GM10266 (cell line): Measurements from ENCODE around the gene PDZD4.
A peak's percentile ranks its signal among the peaks of the same experiment; 100 is the strongest.
"Not testable (repeated sequence)": the region's sequence is repeated elsewhere in the genome, so short reads cannot be mapped to it uniquely, and the experiment has no call there.

ENCODE experiments used
- DNase-seq: peaks from one replicate; pipeline ENCODE4 v3.0.0; 2012; ENCODE audit errors: extremely low spot score
- TF ChIP-seq, protein P1 (sequence below): IDR thresholded peaks from 2 replicates; pipeline ENCODE4 v1.5.1; 2012; ENCODE audit warnings: mild to moderate bottlenecking, low read depth; ENCODE audit not compliant: control insufficient read depth, insufficient read depth; ENCODE audit errors: missing control alignments

Gene PDZD4

GRCh38 chrX:153827016-153827415 is 3.3 kb downstream of the PDZD4 start:
- TF ChIP-seq, protein P1, sequence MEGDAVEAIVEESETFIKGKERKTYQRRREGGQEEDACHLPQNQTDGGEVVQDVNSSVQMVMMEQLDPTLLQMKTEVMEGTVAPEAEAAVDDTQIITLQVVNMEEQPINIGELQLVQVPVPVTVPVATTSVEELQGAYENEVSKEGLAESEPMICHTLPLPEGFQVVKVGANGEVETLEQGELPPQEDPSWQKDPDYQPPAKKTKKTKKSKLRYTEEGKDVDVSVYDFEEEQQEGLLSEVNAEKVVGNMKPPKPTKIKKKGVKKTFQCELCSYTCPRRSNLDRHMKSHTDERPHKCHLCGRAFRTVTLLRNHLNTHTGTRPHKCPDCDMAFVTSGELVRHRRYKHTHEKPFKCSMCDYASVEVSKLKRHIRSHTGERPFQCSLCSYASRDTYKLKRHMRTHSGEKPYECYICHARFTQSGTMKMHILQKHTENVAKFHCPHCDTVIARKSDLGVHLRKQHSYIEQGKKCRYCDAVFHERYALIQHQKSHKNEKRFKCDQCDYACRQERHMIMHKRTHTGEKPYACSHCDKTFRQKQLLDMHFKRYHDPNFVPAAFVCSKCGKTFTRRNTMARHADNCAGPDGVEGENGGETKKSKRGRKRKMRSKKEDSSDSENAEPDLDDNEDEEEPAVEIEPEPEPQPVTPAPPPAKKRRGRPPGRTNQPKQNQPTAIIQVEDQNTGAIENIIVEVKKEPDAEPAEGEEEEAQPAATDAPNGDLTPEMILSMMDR = no peak
- DNase-seq = no peak

DNA sequence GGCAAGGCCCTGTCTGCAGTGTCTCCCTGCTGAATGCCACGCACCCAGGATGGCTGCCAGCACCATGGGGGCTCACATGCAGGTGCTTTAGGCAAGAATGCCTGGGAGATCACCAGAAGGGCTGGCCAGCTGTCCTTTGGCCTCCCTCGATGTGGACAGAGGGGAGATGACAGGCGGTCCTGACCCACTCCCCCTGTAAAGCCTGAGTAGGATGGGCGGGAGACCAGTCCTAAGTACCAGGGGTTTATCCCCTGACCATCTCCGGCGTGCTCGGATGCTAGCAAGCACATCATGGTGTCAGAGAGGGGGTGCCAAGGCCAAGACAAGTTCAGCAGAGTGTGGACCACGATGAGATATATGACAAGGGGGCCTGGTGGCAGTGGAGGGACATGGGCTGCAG is 5.3 kb downstream of the PDZD4 start:
- peak; percentile 2 for DNase-seq
- TF ChIP-seq, protein P1 = no peak

DNA sequence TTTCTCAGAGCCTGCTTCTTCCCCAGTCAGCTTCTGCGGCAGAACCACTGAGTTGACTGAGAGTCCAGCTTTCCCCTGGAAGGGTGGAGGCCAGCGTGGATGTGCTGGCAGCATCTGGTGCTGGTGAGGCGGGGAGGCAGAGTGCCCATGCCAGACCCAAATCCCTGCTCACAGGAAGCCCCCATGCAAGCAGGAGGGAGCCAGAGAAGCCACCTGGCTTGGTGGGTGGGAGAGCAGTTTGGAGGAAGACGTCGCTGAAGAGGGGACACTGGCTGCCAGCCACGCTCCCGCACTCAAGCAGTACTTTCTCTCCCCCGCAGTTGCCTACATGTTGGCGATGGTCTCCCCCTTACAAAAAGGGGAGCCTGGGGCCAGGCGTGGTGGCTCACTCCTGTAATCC is 6.0 kb downstream of the PDZD4 start:
- TF ChIP-seq, protein P1 = no peak
- DNase-seq = no peak

GRCh38 chrX:153821066-153821465 is 9.3 kb downstream of the PDZD4 start:
- no peak for DNase-seq
- TF ChIP-seq, protein P1 = no peak

DNA sequence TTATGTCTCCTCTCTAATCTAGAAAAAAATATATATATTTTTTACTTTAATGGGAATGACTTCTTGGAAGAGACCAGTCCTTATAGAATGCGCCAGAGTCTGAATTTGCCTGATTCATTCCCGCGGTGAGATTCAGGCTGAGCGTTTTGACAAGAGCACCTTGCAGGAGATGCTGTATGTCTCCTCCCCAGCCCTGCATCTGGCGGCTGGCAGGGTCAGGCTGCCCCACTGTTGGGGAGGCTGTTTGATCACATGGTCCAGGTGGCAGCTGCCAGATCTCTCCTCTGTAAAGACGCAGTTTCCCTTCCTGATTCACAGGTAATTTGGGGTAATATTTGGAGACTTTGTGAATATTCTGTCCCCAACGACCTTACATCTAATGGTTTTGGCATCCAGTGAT is 9.7 kb downstream of the PDZD4 start:
- DNase-seq = no peak
- TF ChIP-seq, protein P1 = no peak

GRCh38 chrX:153819384-153820040 is 10.8 kb downstream of the PDZD4 start:
- TF ChIP-seq, protein P1 = no peak
- no peak for DNase-seq

GRCh38 chrX:153818571-153819383 is 11.6 kb downstream of the PDZD4 start:
- peak; percentile 58 for DNase-seq
- TF ChIP-seq, protein P1 = no peak

DNA sequence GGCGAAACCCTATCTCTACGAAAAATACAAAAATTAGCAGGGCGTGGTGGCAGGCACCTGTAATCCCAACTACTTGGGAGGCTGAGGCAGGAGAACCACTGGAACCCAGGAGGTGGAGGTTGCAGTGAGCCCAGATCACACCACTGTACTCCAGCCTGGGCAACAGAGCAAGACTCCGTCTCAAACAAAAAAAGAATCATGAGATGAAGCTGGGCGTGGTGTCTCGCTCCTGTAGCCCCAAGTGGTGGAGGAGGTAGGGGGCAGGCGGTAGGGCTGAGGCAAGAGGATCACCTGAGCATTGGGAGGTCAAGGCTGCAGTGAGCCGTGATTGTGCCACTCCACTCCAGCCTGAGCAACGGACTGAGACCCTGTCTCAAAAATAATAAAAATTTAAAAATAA is 12.3 kb downstream of the PDZD4 start:
- not testable (repeated sequence) for DNase-seq
